Measurements from ENCODE around the gene SLC1A3. TPM values are rescaled to one million over a fixed set of nuclear protein-coding genes. Genes with fewer than 3 reads are reported as not detected.

SLC1A3 gene
- total and polyA plus RNA-seq, 2 of the 4 experiments (the other 2 are of a cell fraction): 0.27 to 1.3 TPM

GRCh38 chr5:36590513-36591286, 15.7 kb upstream of the SLC1A3 start:
- dilution Hi-C loops (cut with HindIII; ENCODE audit: low sequenced_read_pairs, unreplicated experiment): no loop called here
- Histone ChIP-seq H3K27me3 (ENCODE audit: control insufficient read depth, insufficient read depth, low read length) (peaks cover 6% of the 10 kb centered on the region), H3K4me2 (ENCODE audit: low read depth, low read length) (no peak overlapping the region), H3K79me1 (ENCODE audit: low read depth in 1 of 2, low read length in 2 of 2) (no peaks in the 10 kb centered on the region), H2BK15ac (ENCODE audit: low read depth, low read length) (no peak overlapping the region), H3K27ac (ENCODE audit: insufficient read depth, low read length) (no peak overlapping the region), H4K8ac (ENCODE audit: low read depth in 2 of 2, low read length in 2 of 2) (no peak overlapping the region), H4K5ac (ENCODE audit: low read depth, low read length) (no peak overlapping the region), H2BK120ac (ENCODE audit: low read depth, low read length) (no peak overlapping the region), H3K9me1 (ENCODE audit: insufficient read depth, low read length) (no peaks in the 10 kb centered on the region), H3K36me3 (ENCODE audit: control insufficient read depth, insufficient read depth, low read length) (no peaks in the 10 kb centered on the region), H3K14ac (replicated peaks; ENCODE audit: low read depth, low read length) (no peak overlapping the region), H3K4me3 (ENCODE audit: insufficient read depth, low read depth, low read length) (no peak overlapping the region), H4K20me1 (ENCODE audit: insufficient read depth, low read length) (no peaks in the 10 kb centered on the region), H2BK20ac (ENCODE audit: low read depth, low read length) (no peak overlapping the region), H2AFZ (replicated peaks; ENCODE audit: low read length, poor library complexity) (no peak overlapping the region), H2BK5ac (ENCODE audit: low read depth, low read length, poor library complexity, severe bottlenecking) (no peak overlapping the region), H3K9ac (ENCODE audit: low read depth, low read length) (no peak overlapping the region), H4K91ac (ENCODE audit: insufficient read depth, low read depth, low read length) (no peak overlapping the region), H3K23ac (ENCODE audit: low read depth, low read length) (no peak overlapping the region), H3K9me3 (ENCODE audit: control insufficient read depth, insufficient read depth, low read length) (no peaks in the 10 kb centered on the region), H3K56ac (ENCODE audit: extremely low read depth, insufficient read depth, low read length) (no peak overlapping the region), H2AK9ac (replicated peaks; ENCODE audit: low read depth, low read length, poor library complexity) (no peak overlapping the region), H2AK5ac (ENCODE audit: low read depth, low read length) (no peak overlapping the region), H3K18ac (ENCODE audit: low read depth, low read length) (no peak overlapping the region), H3K4ac (ENCODE audit: low read depth, low read length) (no peak overlapping the region), H3K4me1 (ENCODE audit: control insufficient read depth, insufficient read depth, low read length) (no peaks in the 10 kb centered on the region)
- POLR2A ChIA-PET (ENCODE audit: unreplicated experiment): interaction anchor here (0.6 kb wide), 1 partner anchor 15 kb away, joined by 3 read pairs; no protein-coding TSS in a partner anchor
- 18% methylated on average over 2 of the region's 7 CpGs; no CpG with 5 or more reads in 1 of the 2 experiments for WGBS, 2 experiments (ENCODE audit: extremely low coverage in 2 of 2, insufficient read length in 1 of 2)
- no peak for DNase-seq
- BruUV-seq (replicated peaks): no TSS peak
- ATAC-seq (ENCODE audit: low read depth): no peak
- intact Hi-C loops (cut with micrococcal nuclease): loop anchor here (1.0 kb wide), 1 partner anchor 36 kb away; no protein-coding TSS in a partner anchor
- CTCF ChIA-PET: no interaction called here
- in situ Hi-C loops (cut with MboI; ENCODE audit: low sequenced_read_pairs): no loop called here
- TF ChIP-seq RCOR1 (IDR thresholded peaks at IDR 0.05; ENCODE audit: insufficient replicate concordance, low read length): no peak
- TF ChIP-seq MXI1 (IDR thresholded peaks at IDR 0.05; ENCODE audit: borderline replicate concordance, low read depth, low read length): no peak
- TF ChIP-seq FOS (IDR thresholded peaks at IDR 0.05; ENCODE audit: low read depth, low read length): no peak
- TF ChIP-seq ELK1 (IDR thresholded peaks at IDR 0.05; ENCODE audit: borderline replicate concordance, low read depth, low read length): no peak
- TF ChIP-seq NFE2L2 (IDR thresholded peaks at IDR 0.05; ENCODE audit: low read depth, low read length): no peak
- TF ChIP-seq BHLHE40 (IDR thresholded peaks at IDR 0.05; ENCODE audit: low read depth, low read length): no peak
- TF ChIP-seq CHD1 (IDR thresholded peaks at IDR 0.05; ENCODE audit: low read depth, low read length): no peak
- no peak for TF ChIP-seq SMC3 (IDR thresholded peaks at IDR 0.05; ENCODE audit: low read depth, low read length)
- no peak for TF ChIP-seq RFX5 (IDR thresholded peaks at IDR 0.05; ENCODE audit: low read depth, low read length)
- TF ChIP-seq POLR2A (IDR thresholded peaks at IDR 0.05; ENCODE audit: low read depth, low read length): no peak
- no peak for TF ChIP-seq CTCF (conservative IDR thresholded peaks at IDR 0.05; ENCODE audit: low read depth, low read length)
- no peak for TF ChIP-seq MAZ (IDR thresholded peaks at IDR 0.05; ENCODE audit: borderline replicate concordance, low read depth, low read length)
- no peak for TF ChIP-seq RAD21 (IDR thresholded peaks at IDR 0.05; ENCODE audit: low read length)
- TF ChIP-seq USF2 (IDR thresholded peaks at IDR 0.05; ENCODE audit: low read depth, low read length): no peak
- no peak for TF ChIP-seq CEBPB (IDR thresholded peaks at IDR 0.05; ENCODE audit: low read depth, low read length)
